Stimulated activated CD8-positive, alpha-beta memory T cell treated with anti-CD3 and anti-CD28 coated beads, Interleukin-2, amount 100 ng/mL, for 48 hours (primary cell): ENCODE results near the gene SUN3.
"Not testable (repeated sequence)": the region's sequence is repeated elsewhere in the genome, so short reads cannot be mapped to it uniquely, and the experiment has no call there.

Experiments
- DNase-seq, 2 donors: peaks; one replicate each; pipeline ENCODE4 v3.0.0-alpha.2; 2020; ENCODE audit warnings: low read depth in 2 of 2

Gene SUN3

DNA sequence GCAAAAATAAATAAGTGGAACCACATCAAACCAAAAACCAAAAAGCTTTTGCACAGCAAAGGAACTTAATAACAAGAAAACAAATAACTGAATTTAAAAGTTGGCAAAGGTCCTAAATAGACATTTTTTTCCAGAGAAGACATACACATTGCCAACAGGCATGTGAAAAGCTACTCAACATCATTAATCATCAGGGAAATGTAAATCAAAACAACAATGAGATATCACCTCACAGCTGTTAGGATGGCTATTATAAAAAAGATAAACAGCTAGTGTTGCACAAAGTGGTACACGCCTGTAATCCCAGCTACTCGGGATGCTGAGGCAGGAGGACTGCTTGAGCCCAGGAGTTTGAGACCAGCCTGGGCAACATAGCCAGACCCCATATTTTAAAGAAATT, 2.2 kb upstream of the SUN3 start:
- no peak for DNase-seq

DNA sequence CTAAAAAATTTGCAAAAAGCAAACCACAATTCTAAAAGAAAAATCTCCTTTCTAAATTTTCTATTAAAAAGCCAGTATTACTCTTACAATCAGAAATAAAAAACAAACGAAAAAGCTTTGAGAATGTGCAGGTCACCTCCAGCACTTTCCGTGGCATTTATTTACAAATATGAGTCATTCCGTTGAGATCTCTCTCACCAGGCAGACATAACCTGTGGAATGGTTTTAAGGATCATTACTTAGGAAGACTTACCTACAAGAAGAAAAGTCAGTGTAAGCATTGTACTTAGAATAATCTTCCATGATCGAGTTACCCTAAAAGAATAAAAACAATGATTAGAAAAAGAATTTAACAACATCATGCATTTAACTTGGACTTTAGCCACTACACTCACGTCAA, 3.3 kb downstream of the SUN3 start:
- no peak for DNase-seq

DNA sequence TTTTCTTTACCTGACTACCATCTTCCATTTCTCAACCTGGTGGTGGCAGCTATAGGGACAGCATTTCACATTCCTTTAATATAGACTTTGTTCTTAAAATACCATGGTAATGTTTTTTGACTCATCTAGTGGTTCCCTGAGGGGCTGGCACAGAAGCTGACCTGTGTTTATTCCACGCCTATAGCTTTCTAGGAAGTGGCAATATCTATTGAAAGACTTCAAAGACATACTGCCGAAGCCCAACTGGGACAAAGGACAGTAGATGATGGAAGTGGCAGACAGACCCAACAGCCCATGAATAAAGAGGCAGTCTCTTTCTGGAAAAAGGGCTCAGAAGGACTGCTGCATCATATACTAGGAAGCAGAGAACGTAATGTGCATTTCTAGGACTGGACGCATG, 11.2 kb downstream of the SUN3 start:
- DNase-seq: no peak

DNA sequence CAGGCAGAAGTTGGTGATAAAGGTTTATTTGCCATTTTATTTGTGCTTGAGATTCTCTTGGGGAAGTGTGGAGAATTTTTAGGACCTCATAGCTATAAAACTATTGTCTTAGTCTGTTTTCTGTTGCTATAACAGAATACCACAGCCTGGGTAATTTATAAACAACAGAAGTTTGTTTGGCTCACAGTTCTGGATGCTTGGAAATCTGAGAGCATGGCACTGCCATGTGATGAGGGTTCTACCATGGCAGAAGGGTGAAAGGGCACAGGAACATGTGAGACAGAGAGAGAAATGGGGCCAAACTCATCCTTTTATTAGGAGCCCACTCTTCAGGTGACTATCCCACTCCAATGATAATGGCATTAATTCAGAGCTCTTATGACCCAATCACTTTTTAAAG, 12.3 kb downstream of the SUN3 start:
- no peak for DNase-seq

DNA sequence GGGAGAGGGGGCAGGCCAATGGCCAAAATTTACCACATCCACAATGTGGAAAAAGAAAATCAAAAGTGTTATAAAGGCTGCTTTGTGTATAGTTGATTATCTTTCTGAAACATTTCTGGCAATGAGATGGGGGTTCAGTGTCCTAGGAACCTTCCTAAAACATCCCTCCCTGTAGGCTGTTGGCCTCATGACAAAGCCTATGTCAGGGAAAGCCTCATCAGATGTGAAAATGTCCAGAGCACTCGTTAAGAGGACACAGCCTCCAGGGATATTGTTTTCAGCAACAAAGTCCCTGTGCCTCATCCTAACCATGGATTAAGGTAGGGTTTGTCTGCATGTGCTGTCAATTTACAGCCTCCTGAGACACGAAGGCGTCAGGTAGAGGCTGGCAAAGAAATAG, 17.0 kb downstream of the SUN3 start:
- DNase-seq: no peak

DNA sequence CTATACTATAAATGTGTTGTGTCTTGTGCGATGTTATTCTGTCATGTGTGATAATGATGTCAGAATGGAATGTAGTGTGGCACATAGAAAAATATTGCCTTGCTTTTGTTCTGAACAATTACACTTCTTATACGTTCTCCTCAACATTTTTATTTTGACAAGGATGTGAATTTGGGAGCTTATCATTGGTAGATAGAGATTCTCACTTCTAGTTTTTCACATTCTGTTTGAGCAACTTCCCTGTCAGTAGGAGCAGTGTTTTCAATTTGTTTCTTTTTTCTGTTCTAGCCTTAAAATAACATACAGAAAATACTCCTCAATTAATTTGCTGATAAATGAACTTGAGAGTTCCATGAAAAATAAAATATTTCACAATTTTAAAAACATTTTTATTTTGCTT, 17.6 kb downstream of the SUN3 start:
- no peak for DNase-seq

DNA sequence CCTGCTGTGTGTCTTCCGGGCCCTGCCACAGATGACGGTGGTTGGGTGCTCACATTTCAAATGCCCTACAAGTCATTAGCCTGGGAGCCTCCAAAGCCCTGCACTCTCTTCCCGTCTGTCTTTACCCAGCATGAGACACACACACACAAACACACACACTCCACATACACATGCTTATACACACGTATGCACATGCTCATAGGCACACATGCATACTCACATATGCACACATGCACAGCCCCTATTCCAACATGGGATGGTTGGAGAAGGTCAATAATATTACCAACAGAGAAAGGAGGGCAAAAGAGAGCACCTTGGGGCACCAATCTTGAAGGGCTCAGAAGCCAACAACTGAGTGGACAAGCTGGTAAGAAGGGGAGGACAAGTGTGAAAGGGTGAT, 19.0 kb downstream of the SUN3 start:
- DNase-seq: no peak

DNA sequence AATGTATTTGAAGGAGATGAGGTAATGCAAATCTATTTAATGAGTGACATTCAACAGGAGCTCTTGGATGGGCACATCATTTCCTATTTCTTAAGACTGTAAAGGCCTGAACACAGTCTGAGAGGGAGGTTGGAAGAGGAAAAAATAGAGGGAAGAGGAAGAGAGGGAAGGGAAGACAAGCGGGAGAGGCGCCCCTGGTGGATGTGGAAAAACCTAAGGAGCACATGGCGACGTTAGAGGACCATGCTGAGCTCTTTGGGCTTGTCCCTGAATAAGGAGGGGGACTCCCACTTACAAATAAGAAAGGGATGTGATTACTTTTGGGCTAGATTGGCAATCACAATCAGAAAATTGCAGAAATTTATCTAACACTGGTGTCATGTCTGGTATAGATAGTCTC, 19.6 kb downstream of the SUN3 start:
- no peak for DNase-seq

DNA sequence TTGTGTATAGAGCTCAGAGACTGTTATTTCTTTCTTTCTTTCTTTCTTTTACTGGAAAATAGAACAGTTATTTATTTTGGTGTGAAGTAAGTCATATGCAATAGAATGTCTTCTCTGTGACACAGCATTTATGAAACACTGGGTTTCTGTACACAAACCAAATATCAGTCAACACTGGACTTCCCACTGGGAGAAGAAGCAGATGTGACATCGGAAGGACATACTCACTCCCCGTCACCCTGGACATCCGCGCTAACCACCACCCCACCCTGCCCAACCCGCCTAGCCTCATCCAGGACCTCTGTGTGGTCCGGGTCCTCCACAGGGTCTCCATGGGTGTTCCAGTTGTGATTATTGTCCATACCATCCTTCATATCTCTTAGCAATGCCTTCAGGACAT, 22.0 kb downstream of the SUN3 start:
- DNase-seq: no peak

DNA sequence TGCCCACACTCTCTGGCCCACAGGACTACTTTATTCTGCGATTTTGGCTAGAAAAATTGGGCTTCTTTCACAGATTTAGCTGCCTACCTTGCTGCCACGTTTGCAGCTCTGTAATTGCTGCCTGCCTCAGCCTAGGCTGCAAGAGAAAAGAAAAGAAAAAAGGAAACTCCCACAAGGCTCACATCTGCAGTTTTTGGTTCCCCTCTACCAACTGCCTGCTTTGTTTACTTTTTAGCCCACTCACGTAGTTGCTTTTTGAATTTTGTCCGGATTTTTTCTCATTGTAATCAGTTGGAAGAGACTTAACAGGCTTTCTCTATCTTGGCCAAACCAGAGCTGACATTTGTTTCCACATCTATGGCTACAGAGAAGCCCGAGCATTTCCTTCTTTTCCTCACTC, 24.3 kb downstream of the SUN3 start:
- no peak for DNase-seq

DNA sequence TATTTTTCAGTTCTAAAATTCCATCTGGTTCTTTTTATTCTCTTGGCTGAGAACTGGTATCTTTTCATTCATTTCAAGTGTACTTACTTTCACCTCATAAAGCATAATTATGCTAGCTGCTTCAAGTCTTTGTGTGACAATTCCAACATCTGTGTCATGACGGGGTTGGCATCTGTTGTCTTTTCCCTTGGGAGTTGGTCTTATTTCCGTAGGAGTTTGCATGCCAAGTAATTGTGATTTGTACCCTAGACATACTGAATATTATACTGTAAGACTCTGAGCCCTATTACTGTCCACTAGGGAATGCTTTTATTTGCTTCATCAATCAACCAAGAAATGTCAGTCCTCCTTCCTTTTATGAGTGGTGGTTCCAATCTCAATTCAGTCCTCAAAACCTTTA, 24.9 kb downstream of the SUN3 start:
- DNase-seq: no peak

DNA sequence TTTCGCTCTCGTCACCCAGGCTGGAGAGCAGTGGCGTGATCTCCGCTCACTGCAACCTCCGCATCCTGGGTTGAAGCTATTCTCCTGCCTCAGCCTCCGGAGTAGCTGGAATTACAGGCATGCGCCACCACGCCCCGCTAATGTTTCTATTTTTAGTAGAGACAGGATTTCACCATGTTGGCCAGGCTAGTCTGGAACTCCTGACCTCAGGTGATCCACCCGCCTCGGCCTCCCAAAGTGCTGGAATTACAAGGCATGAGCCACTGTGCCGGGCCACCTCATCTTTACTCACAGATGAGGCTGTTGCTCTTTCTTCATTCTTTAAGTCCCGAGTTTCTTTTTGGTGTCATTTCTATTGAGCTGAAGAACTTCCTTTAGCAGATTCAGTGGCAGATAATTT, 28.7 kb downstream of the SUN3 start:
- not testable (repeated sequence) for DNase-seq

DNA sequence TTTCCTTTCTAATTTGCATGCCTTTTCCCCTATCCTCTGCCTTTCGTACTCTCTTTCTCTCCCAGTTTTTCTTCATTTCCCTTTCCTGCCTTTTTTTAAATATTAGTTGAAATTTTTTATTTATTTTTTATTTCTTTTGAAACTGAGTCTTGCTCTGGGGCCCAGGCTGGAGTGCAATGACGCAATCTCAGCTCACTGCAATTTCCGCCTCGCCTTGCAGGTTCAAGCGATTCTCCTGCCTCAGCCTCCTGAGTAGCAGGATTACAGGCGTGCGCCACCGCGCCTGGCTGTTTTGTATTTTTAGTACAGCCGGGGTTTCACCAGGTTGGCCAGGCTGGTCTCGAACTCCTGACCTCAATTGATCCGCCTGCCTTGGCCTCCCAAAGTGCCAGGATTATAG, 29.5 kb downstream of the SUN3 start:
- DNase-seq: no peak

DNA sequence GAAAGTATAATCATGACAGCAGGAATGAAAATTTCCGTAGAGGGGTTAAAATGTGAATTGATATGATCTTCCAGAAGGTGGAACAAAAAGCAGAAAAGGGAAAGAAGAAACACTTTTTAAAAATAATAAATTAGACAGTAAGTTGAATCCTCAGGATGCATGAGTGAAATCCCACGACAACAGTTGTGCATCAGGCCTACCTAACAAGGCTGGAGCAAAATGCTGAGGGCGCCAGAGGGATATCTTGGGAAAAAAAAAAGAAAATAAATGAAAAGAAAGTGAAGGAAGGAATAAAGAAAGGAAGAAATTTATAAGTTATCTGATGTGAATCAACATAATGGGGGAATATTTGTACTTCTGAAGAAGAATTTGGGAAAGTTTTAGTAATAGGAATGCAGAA, 36.5 kb downstream of the SUN3 start:
- DNase-seq: no peak

DNA sequence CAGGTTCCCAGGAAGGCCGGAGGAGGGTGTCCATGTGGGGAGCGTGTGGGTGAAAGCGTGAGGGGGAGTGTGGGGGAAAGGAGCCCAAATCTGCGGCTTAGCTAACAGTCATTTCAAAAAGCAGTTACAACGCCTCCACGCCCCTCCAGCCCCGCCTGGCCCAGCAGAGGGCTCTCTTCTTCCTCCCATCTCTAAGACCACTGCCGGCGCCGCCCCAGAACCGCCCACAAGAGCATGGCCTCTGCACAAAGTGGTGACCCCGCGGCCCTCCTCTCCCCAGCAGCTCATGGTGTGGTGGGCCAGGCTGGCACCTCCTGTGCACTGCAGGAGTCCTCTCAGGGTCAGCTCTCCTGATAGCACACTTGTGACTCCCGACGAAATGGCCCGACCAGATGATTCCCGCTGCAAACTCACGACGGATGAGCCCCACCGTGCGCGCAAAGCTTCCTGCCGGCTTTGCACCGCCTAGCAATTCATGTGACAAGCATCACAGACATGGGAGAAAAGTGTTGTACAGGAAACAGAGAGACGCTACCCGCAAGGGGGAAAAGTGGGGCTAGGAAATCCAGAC, 37.1 kb downstream of the SUN3 start:
- DNase-seq: peak; percentile 77 to 83

DNA sequence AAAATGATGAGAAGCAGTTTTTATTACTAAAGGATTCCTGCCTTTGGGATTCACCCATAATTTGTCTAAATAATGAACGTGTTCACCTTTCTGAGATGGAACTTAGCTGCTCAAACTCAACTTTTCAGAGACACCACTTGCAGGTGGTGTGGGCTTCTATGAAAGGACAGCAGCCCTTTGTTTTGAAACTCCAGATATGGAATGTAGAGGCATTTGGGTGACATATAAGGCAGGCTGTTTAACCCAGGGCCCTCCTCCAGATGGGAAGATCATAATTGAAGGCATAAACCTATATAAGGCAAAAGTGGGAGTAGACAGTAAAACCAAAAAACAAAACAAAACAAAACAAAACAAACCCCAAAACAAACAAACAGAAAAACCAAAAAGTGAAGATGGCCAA, 37.6 kb downstream of the SUN3 start:
- DNase-seq: no peak

DNA sequence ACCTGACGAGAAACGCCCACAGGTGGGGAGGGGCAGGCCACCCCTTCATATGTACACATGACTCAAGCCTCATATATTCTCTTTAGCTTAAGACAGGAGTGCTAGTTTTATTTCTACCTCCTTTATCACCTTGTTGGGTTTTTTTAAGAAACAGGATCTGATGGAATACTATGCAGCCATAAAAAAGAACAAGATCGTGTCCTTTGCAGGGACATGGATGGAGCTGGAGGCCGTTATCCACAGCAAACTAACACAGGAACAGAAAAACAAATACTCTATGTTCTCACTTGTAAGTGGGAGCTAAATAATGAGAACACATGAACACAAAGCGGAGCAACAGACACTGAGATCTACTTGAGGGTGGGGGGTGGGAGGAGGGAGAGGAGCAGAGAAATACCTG, 38.3 kb downstream of the SUN3 start:
- DNase-seq: no peak

DNA sequence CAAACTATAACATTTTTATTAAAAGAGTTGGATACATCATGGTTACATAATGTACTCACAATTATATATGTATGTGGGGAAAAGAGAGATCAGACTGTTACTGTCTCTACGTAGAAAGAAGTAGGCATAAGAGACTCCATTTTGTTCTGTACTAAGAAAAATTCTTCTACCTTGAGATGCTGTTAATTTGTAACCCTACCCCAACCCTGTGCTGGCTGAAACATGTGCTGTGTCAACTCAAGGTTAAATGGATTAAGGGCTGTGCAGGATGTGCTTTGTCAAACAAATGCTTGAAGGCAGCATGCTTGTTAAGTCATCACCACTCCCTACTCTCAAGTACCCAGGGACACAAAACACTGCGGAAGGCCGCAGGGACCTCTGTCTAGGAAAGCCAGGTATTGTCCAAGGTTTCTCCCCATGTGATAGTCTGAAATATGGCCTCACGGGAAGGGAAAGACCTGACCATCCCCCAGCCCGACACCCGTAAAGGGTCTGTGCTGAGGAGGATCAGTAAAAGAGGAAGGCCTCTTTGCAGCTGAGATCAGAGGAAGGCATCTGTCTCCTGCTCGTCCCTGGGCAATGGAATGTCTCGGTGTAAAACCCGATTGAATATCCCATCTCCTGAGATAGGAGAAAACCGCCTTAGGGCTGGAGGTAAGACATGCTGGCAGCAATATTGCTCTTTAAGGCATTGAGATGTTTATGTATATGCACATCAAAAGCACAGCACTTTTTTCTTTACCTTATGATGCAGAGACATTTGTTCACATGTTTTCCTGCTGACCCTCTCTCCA, 39.1 kb downstream of the SUN3 start:
- not testable (repeated sequence) for DNase-seq

DNA sequence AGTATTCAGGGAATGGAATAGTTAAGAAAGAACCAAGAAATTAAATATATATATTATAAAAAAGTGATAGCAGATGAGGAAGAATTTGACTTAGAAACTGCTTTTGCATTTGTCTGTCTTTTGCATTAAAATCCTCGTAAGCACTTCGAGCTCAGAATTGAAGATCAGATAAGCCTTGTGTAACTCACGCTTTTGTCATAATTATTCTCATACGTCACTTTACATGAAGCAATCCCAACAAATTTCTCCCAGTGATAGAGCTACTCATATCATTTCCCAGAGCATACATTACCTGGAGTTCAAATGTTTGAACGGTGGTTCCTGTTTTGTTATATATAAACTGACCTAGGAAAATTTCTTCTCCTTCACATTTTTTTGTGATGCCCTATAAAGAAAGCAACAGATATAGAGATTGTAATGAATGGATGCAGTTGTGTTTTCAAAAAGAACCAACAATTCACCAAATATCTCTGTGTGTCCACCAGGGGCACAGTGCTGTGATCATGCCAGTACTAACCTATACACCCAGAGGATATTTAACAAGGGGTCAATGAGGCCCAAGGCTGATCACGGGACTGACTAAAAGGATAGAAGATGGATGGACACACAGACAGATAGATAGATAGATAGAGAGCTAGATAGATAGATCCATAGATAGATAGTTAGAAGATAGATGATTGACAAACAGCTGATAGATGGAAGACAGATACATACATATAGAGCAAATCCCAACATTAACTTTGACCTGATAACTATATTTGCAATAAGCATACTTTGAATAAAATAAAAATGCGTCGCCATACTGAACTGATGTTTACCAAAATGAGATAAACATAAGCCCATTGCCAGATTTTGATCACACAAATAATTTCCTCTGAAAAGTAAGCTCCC, 40.2 kb downstream of the SUN3 start:
- DNase-seq: no peak

DNA sequence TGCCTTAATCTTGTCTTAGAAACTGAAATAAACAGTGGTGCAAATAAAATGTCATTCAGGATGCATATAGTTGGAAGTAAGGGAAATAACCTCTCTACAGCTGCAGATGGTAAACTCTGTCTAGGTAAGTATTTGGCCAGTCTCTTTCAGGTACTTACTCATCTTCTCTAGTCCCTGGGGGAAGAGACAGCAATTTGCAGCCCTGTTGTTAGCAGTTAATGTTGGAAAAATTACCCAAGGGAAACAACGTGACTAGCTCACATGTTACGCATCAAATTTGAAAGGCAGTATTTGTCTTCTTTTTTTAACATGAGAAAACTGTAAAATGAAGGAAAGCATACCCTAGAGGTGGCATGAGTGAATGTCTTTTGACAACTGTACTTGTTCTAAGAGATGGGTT, 46.3 kb downstream of the SUN3 start:
- no peak for DNase-seq

DNA sequence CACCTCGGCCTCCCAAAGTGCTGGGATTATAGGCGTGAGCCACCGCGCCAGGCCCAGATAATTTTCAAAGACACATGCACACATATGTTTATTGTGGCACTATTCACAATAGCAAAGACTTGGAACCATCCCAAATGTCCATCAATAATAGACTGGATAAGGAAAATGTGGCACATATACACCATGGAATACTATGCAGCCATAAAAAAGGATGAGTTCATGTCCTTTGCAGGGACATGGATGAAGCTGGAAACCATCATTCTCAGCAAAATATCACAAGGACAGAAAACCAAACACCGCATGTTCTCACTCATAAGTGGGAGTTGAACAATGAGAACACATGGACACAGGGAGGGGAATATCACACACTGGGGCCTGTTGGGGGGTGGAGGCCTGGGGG, 48.3 kb downstream of the SUN3 start:
- not testable (repeated sequence) for DNase-seq

DNA sequence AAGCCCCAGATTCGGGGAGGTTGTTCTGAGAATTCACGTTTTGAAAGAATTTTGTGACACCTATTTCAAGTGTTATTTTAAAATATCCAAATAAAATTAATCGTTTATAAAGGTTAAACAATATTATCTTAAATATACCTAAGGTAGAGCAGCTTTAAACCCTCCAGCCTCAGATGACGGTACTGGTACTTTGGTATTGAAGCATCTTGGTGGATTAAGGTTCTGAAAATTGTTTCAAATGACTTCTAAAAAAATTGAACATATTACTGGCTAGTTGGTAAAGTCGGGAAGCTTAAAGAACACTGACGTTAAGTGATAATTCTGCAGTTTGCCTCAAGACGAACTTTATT, 49.1 kb downstream of the SUN3 start:
- DNase-seq: no peak
